NCI-H2029 (cell line): Measurements from ENCODE around the gene OR9Q1.
"Not testable (repeated sequence)": the region's sequence is repeated elsewhere in the genome, so short reads cannot be mapped to it uniquely, and the experiment has no call there.

Experiments used
- DNase-seq: peaks from one replicate; lab custom pipeline; 2025; lab: John Stamatoyannopoulos, UW

Gene OR9Q1

GRCh38 chr11:58023435-58023931 is at the start of gene OR9Q1:
Gene OR9Q1, plus strand, starts transcription at chr11:58023881. Its CDS starts 155,564 bp downstream, at chr11:58179445.
- DNase-seq, result no peak

- no peak for DNase-seq
Measured at GRCh38 chr11:57974132-57974531, 49.5 kb upstream of the OR9Q1 start.

- DNase-seq, result no peak
Measured at GRCh38 chr11:57974848-57975601, 48.7 kb upstream of the OR9Q1 start.

- DNase-seq, result no peak
Measured at GRCh38 chr11:57977709-57978108, 46.0 kb upstream of the OR9Q1 start.

GRCh38 chr11:57978686-57979531 is 44.8 kb upstream of the OR9Q1 start:
- DNase-seq, result no peak

- no peak for DNase-seq
Measured at GRCh38 chr11:57979532-57980079, 44.1 kb upstream of the OR9Q1 start.

GRCh38 chr11:57980201-57980600 is 43.5 kb upstream of the OR9Q1 start:
- no peak for DNase-seq

- DNase-seq, result no peak
Measured at GRCh38 chr11:57981536-57981935, 42.1 kb upstream of the OR9Q1 start.

- no peak for DNase-seq
Measured at GRCh38 chr11:57982776-57983175, 40.9 kb upstream of the OR9Q1 start.

- DNase-seq, result no peak
Measured at GRCh38 chr11:57983191-57983590, 40.5 kb upstream of the OR9Q1 start.

GRCh38 chr11:57999523-57999922 is 24.2 kb upstream of the OR9Q1 start:
- DNase-seq, result not testable (repeated sequence)

- not testable (repeated sequence) for DNase-seq
Measured at GRCh38 chr11:58000021-58000420, 23.7 kb upstream of the OR9Q1 start.

- DNase-seq, result no peak
Measured at GRCh38 chr11:58000699-58001098, 23.0 kb upstream of the OR9Q1 start.

GRCh38 chr11:58003036-58003435 is 20.6 kb upstream of the OR9Q1 start:
- DNase-seq, result no peak

GRCh38 chr11:58003591-58003990 is 20.1 kb upstream of the OR9Q1 start:
- DNase-seq, result no peak

GRCh38 chr11:58004664-58005063 is 19.0 kb upstream of the OR9Q1 start:
- DNase-seq, result no peak

GRCh38 chr11:58006940-58007339 is 16.7 kb upstream of the OR9Q1 start:
- DNase-seq, result no peak

GRCh38 chr11:58011771-58012170 is 11.9 kb upstream of the OR9Q1 start:
- DNase-seq, result no peak

GRCh38 chr11:58024601-58025091 is 965 bp downstream of the OR9Q1 start:
- peak; percentile 87 for DNase-seq

- no peak for DNase-seq
Measured at GRCh38 chr11:58027341-58027740, 3.7 kb downstream of the OR9Q1 start.

- no peak for DNase-seq
Measured at GRCh38 chr11:58028687-58029411, 5.2 kb downstream of the OR9Q1 start.

GRCh38 chr11:58030653-58031052 is 7.0 kb downstream of the OR9Q1 start, which contains the start of gene OR6Q1:
Gene OR6Q1, plus strand, starts transcription at chr11:58030953. Its CDS starts 0 bp downstream, at chr11:58030953.
- DNase-seq, result no peak
